ENCODE data around the gene OGFOD3. TPM values are rescaled to one million over a fixed set of nuclear protein-coding genes. Genes with fewer than 3 reads are reported as not detected.

OGFOD3 gene
- total RNA-seq, 1 donor from 2014 or later, result 20.9 TPM

GRCh38 chr17:82447876-82448275 is 29.5 kb upstream of the OGFOD3 start:
- H3K9ac ChIP-seq (ENCODE audit: low read depth in 1 of 3, low read length in 3 of 3), result no peak overlapping the region
- H3K27ac ChIP-seq (ENCODE audit: low read depth, low read length), result no peak overlapping the region
- H3K4me3 ChIP-seq (ENCODE audit: low read length in 3 of 3), result no peak overlapping the region
- H3K27me3 ChIP-seq (ENCODE audit: control insufficient read depth in 3 of 3, insufficient read depth in 3 of 3, low read length in 3 of 3), result no peaks in the 10 kb centered on the region
- peaks cover 4 to 11% (median 7%) of the 10 kb centered on the region in 3 donors for H3K36me3 ChIP-seq (ENCODE audit: control insufficient read depth in 3 of 3, insufficient read depth in 3 of 3, low read length in 3 of 3)
- peaks cover 21 to 40% (median 24%) of the 10 kb centered on the region in 3 donors for H3K4me1 ChIP-seq (ENCODE audit: control insufficient read depth in 3 of 3, insufficient read depth in 3 of 3, low read length in 3 of 3)
- H3K9me3 ChIP-seq (ENCODE audit: control insufficient read depth in 3 of 3, low read length in 3 of 3), result no peaks in the 10 kb centered on the region

- Histone ChIP-seq H3K4me1 (ENCODE audit: control insufficient read depth in 3 of 3, insufficient read depth in 3 of 3, low read length in 3 of 3) (peaks cover 21 to 39% (median 24%) of the 10 kb centered on the region in 3 donors), H3K36me3 (ENCODE audit: control insufficient read depth in 3 of 3, insufficient read depth in 3 of 3, low read length in 3 of 3) (peaks cover 9 to 22% (median 13%) of the 10 kb centered on the region in 3 donors), H3K9me3 (ENCODE audit: control insufficient read depth in 3 of 3, low read length in 3 of 3) (no peaks in the 10 kb centered on the region), H3K27me3 (ENCODE audit: control insufficient read depth in 3 of 3, insufficient read depth in 3 of 3, low read length in 3 of 3) (no peaks in the 10 kb centered on the region), H3K27ac (ENCODE audit: low read depth, low read length) (no peak overlapping the region), H3K9ac (ENCODE audit: low read depth in 1 of 3, low read length in 3 of 3) (no peak overlapping the region), H3K4me3 (ENCODE audit: low read length in 3 of 3) (no peak overlapping the region)
Observed at GRCh38 chr17:82446649-82447048, 28.3 kb upstream of the OGFOD3 start.

- H3K4me1 ChIP-seq (ENCODE audit: control insufficient read depth in 3 of 3, insufficient read depth in 3 of 3, low read length in 3 of 3), result peaks cover 16 to 34% (median 19%) of the 10 kb centered on the region in 3 donors
- H3K36me3 ChIP-seq (ENCODE audit: control insufficient read depth in 3 of 3, insufficient read depth in 3 of 3, low read length in 3 of 3), result peaks cover 9 to 22% (median 13%) of the 10 kb centered on the region in 3 donors
- H3K9ac ChIP-seq (ENCODE audit: low read depth in 1 of 3, low read length in 3 of 3), result no peak overlapping the region
- H3K9me3 ChIP-seq (ENCODE audit: control insufficient read depth in 3 of 3, low read length in 3 of 3), result no peaks in the 10 kb centered on the region
- H3K4me3 ChIP-seq (ENCODE audit: low read length in 3 of 3), result no peak overlapping the region
- H3K27ac ChIP-seq (ENCODE audit: low read depth, low read length), result no peak overlapping the region
- H3K27me3 ChIP-seq (ENCODE audit: control insufficient read depth in 3 of 3, insufficient read depth in 3 of 3, low read length in 3 of 3), result no peaks in the 10 kb centered on the region
Observed at GRCh38 chr17:82446124-82446523, 27.7 kb upstream of the OGFOD3 start.

GRCh38 chr17:82445542-82445941 is 27.2 kb upstream of the OGFOD3 start:
- no peaks in the 10 kb centered on the region for H3K27me3 ChIP-seq (ENCODE audit: control insufficient read depth in 3 of 3, insufficient read depth in 3 of 3, low read length in 3 of 3)
- H3K27ac ChIP-seq (ENCODE audit: low read depth, low read length), result no peak overlapping the region
- H3K9me3 ChIP-seq (ENCODE audit: control insufficient read depth in 3 of 3, low read length in 3 of 3), result no peaks in the 10 kb centered on the region
- H3K4me3 ChIP-seq (ENCODE audit: low read length in 3 of 3), result no peak overlapping the region
- H3K4me1 ChIP-seq (ENCODE audit: control insufficient read depth in 3 of 3, insufficient read depth in 3 of 3, low read length in 3 of 3), result peaks cover 14 to 33% (median 17%) of the 10 kb centered on the region in 3 donors
- H3K9ac ChIP-seq (ENCODE audit: low read depth in 1 of 3, low read length in 3 of 3), result no peak overlapping the region
- peaks cover 9 to 22% (median 13%) of the 10 kb centered on the region in 3 donors for H3K36me3 ChIP-seq (ENCODE audit: control insufficient read depth in 3 of 3, insufficient read depth in 3 of 3, low read length in 3 of 3)

- H3K4me1 ChIP-seq (ENCODE audit: control insufficient read depth in 3 of 3, insufficient read depth in 3 of 3, low read length in 3 of 3), result peaks cover 12 to 29% (median 13%) of the 10 kb centered on the region in 3 donors
- H3K27ac ChIP-seq (ENCODE audit: low read depth, low read length), result no peak overlapping the region
- H3K36me3 ChIP-seq (ENCODE audit: control insufficient read depth in 3 of 3, insufficient read depth in 3 of 3, low read length in 3 of 3), result peaks cover 9 to 22% (median 14%) of the 10 kb centered on the region in 3 donors
Observed at GRCh38 chr17:82444941-82445521, 26.6 kb upstream of the OGFOD3 start.

GRCh38 chr17:82444284-82444893 is 26.0 kb upstream of the OGFOD3 start:
- no peaks in the 10 kb centered on the region for H3K9me3 ChIP-seq (ENCODE audit: control insufficient read depth in 3 of 3, low read length in 3 of 3)
- H3K4me3 ChIP-seq (ENCODE audit: low read length in 3 of 3), result no peak overlapping the region
- no peak overlapping the region for H3K27ac ChIP-seq (ENCODE audit: low read depth, low read length)
- H3K9ac ChIP-seq (ENCODE audit: low read depth in 1 of 3, low read length in 3 of 3), result no peak overlapping the region
- no peaks in the 10 kb centered on the region for H3K27me3 ChIP-seq (ENCODE audit: control insufficient read depth in 3 of 3, insufficient read depth in 3 of 3, low read length in 3 of 3)
- H3K36me3 ChIP-seq (ENCODE audit: control insufficient read depth in 3 of 3, insufficient read depth in 3 of 3, low read length in 3 of 3), result peaks cover 9 to 22% (median 14%) of the 10 kb centered on the region in 3 donors
- H3K4me1 ChIP-seq (ENCODE audit: control insufficient read depth in 3 of 3, insufficient read depth in 3 of 3, low read length in 3 of 3), result peaks cover 5 to 23% (median 7%) of the 10 kb centered on the region in 3 donors

More at GRCh38 chr17:82444941-82445521, 26.6 kb upstream of the OGFOD3 start:
- no peak overlapping the region for H3K9ac ChIP-seq (ENCODE audit: low read depth in 1 of 3, low read length in 3 of 3)
- no peaks in the 10 kb centered on the region for H3K27me3 ChIP-seq (ENCODE audit: control insufficient read depth in 3 of 3, insufficient read depth in 3 of 3, low read length in 3 of 3)
- no peaks in the 10 kb centered on the region for H3K9me3 ChIP-seq (ENCODE audit: control insufficient read depth in 3 of 3, low read length in 3 of 3)
- no peak overlapping the region for H3K4me3 ChIP-seq (ENCODE audit: low read length in 3 of 3)

- H3K4me1 ChIP-seq (ENCODE audit: control insufficient read depth in 3 of 3, insufficient read depth in 3 of 3, low read length in 3 of 3), result peaks cover 3 to 18% (median 4%) of the 10 kb centered on the region in 3 donors
- no peak overlapping the region for H3K9ac ChIP-seq (ENCODE audit: low read depth in 1 of 3, low read length in 3 of 3)
- H3K36me3 ChIP-seq (ENCODE audit: control insufficient read depth in 3 of 3, insufficient read depth in 3 of 3, low read length in 3 of 3), result peaks cover 9 to 27% (median 14%) of the 10 kb centered on the region in 3 donors
- H3K4me3 ChIP-seq (ENCODE audit: low read length in 3 of 3), result no peak overlapping the region
- no peak overlapping the region for H3K27ac ChIP-seq (ENCODE audit: low read depth, low read length)
- H3K27me3 ChIP-seq (ENCODE audit: control insufficient read depth in 3 of 3, insufficient read depth in 3 of 3, low read length in 3 of 3), result no peaks in the 10 kb centered on the region
- no peaks in the 10 kb centered on the region for H3K9me3 ChIP-seq (ENCODE audit: control insufficient read depth in 3 of 3, low read length in 3 of 3)
Observed at GRCh38 chr17:82443465-82444283, 25.3 kb upstream of the OGFOD3 start.

- Histone ChIP-seq H3K27ac (ENCODE audit: low read depth, low read length) (no peak overlapping the region), H3K36me3 (ENCODE audit: control insufficient read depth in 3 of 3, insufficient read depth in 3 of 3, low read length in 3 of 3) (peaks cover 11 to 32% (median 14%) of the 10 kb centered on the region in 3 donors), H3K9me3 (ENCODE audit: control insufficient read depth in 3 of 3, low read length in 3 of 3) (no peaks in the 10 kb centered on the region), H3K27me3 (ENCODE audit: control insufficient read depth in 3 of 3, insufficient read depth in 3 of 3, low read length in 3 of 3) (no peaks in the 10 kb centered on the region), H3K4me3 (ENCODE audit: low read length in 3 of 3) (no peak overlapping the region), H3K4me1 (ENCODE audit: control insufficient read depth in 3 of 3, insufficient read depth in 3 of 3, low read length in 3 of 3) (peaks cover 3 to 18% (median 4%) of the 10 kb centered on the region in 3 donors), H3K9ac (ENCODE audit: low read depth in 1 of 3, low read length in 3 of 3) (no peak overlapping the region)
Observed at GRCh38 chr17:82442643-82443464, 24.5 kb upstream of the OGFOD3 start.

GRCh38 chr17:82441691-82442487 is 23.5 kb upstream of the OGFOD3 start:
- Histone ChIP-seq H3K4me3 (ENCODE audit: low read length in 3 of 3) (no peak overlapping the region), H3K4me1 (ENCODE audit: control insufficient read depth in 3 of 3, insufficient read depth in 3 of 3, low read length in 3 of 3) (peaks cover 3 to 18% (median 4%) of the 10 kb centered on the region in 3 donors), H3K27me3 (ENCODE audit: control insufficient read depth in 3 of 3, insufficient read depth in 3 of 3, low read length in 3 of 3) (no peaks in the 10 kb centered on the region), H3K9me3 (ENCODE audit: control insufficient read depth in 3 of 3, low read length in 3 of 3) (no peaks in the 10 kb centered on the region), H3K27ac (ENCODE audit: low read depth, low read length) (no peak overlapping the region), H3K36me3 (ENCODE audit: control insufficient read depth in 3 of 3, insufficient read depth in 3 of 3, low read length in 3 of 3) (peaks cover 12 to 41% (median 20%) of the 10 kb centered on the region in 3 donors), H3K9ac (ENCODE audit: low read depth in 1 of 3, low read length in 3 of 3) (no peak overlapping the region)

All from skeletal muscle tissue (tissue), 4 donors.